HCT116 (cell line): ENCODE data around the gene TRO. TPM values are rescaled to one million over a fixed set of nuclear protein-coding genes. Genes with fewer than 3 reads are reported as not detected.

ENCODE experiments used
- ATAC-seq: fragments of 200-7000 bp; cut with Tn5 transposase; 2 replicates; pipeline ENCODE4 v1.9.1; 2020; ENCODE audit warnings: mild to moderate bottlenecking, moderate library complexity
- BruUV-seq: library from RNA; stranded (reverse); fragments of 400-500 nt; replicated peaks from 2 replicates; lab custom pipeline; 2021; lab: Mats Ljungman, UMichigan
- CTCF ChIA-PET: fragments of 300-600 bp; sonication (Branson Sonifier 250); formaldehyde crosslinking; loops from one replicate; lab custom pipeline; 2021; ENCODE audit warnings: antibody characterized with exemption; lab: Charles Lee
- POLR2A ChIA-PET: fragments of 300-600, 350-600 bp; sonication (Branson Sonifier 250); formaldehyde crosslinking; loops from one replicate; lab custom pipeline; 2021; ENCODE audit warnings: antibody characterized with exemption; lab: Charles Lee
- RAD21 ChIA-PET, 2 experiments: fragments of 300-600 bp; sonication (Branson Sonifier 250); formaldehyde crosslinking; loops; one replicate each; lab custom pipeline; 2023; ENCODE audit warnings: low total read pairs in 2 of 2; ENCODE audit not compliant: uncharacterized antibody in 2 of 2, unreplicated experiment in 2 of 2, low non-redundant PET in 1 of 2; lab: Charles Lee
- DNase-seq: peaks from one replicate; pipeline ENCODE4 v3.0.0-alpha.2; 2010; ENCODE audit warnings: low read depth, low spot score
- H2AFZ ChIP-seq: fragments of 200-600 bp; shearing (Covaris generic), sonication (generic); 2 replicates; pipeline ENCODE4 v1.6.1; 2017; ENCODE audit warnings: low read depth, mixed run types, mixed read lengths, antibody characterized with exemption, low read length; ENCODE audit not compliant: poor library complexity, severe bottlenecking
- H3K27ac ChIP-seq: 2 replicates; pipeline ENCODE4 v1.5.1; 2012; ENCODE audit warnings: low read depth, low read length
- H3K27me3 ChIP-seq: fragments of 200-600 bp; sonication (generic); 2 replicates; pipeline ENCODE4 v1.6.1; 2016; ENCODE audit warnings: mixed run types, low read length, mixed read lengths; ENCODE audit not compliant: insufficient read depth
- H3K36me3 ChIP-seq, 2 experiments: fragments of 200-500 bp in 1 of 2; fragments of 200-600 bp in 1 of 2; sonication (Bioruptor generic) in 1 of 2; sonication (generic) in 1 of 2; 2 replicates each; pipeline versions ENCODE4 v1.5.1 to v1.6.1; 2014 to 2016; ENCODE audit warnings: low read length in 2 of 2, inconsistent platforms in 1 of 2, mixed read lengths in 1 of 2, mixed run types in 1 of 2; ENCODE audit not compliant: insufficient read depth in 2 of 2, control insufficient read depth in 1 of 2
- H3K4me1 ChIP-seq, 2 experiments: fragments of 200-600 bp in 1 of 2; sonication (generic) in 1 of 2; 2 replicates each; pipeline versions ENCODE4 v1.5.1 to v1.6.1; 2012 to 2017; ENCODE audit warnings: low read length in 2 of 2, inconsistent platforms in 1 of 2, mild to moderate bottlenecking in 1 of 2, mixed read lengths in 1 of 2, mixed run types in 1 of 2, moderate library complexity in 1 of 2; ENCODE audit not compliant: insufficient read depth in 2 of 2, control insufficient read depth in 1 of 2
- H3K4me2 ChIP-seq: fragments of 200-600 bp; sonication (generic); 2 replicates; pipeline ENCODE4 v1.6.1; 2017; ENCODE audit warnings: mixed run types, low read length, mixed read lengths
- H3K4me3 ChIP-seq, 2 experiments: fragments of 200-600 bp in 1 of 2; sonication (generic) in 1 of 2; replicated peaks in 1 of 2; 2 replicates each; pipeline ENCODE4 v1.5.1; 2011 to 2016; ENCODE audit warnings: low read length in 2 of 2, control low read depth in 1 of 2, low read depth in 1 of 2, mild to moderate bottlenecking in 1 of 2, mixed read lengths in 1 of 2, mixed run types in 1 of 2
- H3K79me2 ChIP-seq: fragments of 200-600 bp; sonication (generic); 2 replicates; pipeline ENCODE4 v1.6.1; 2017; ENCODE audit warnings: mild to moderate bottlenecking, mixed run types, low read length, moderate library complexity, mixed read lengths; ENCODE audit not compliant: insufficient read depth
- H3K9ac ChIP-seq: fragments of 200-600 bp; sonication (generic); 2 replicates; pipeline ENCODE4 v1.6.1; 2016; ENCODE audit warnings: low read length, mixed read lengths
- H3K9me2 ChIP-seq: fragments of 200-600 bp; sonication (generic), shearing (Covaris generic); 2 replicates; pipeline ENCODE4 v1.6.1; 2017; ENCODE audit warnings: mixed run types, mild to moderate bottlenecking, moderate library complexity; ENCODE audit not compliant: insufficient read depth
- H3K9me3 ChIP-seq, 2 experiments: fragments of 200-500 bp in 1 of 2; fragments of 200-600 bp in 1 of 2; sonication (Bioruptor generic) in 1 of 2; sonication (generic) in 1 of 2; 2 replicates each; pipeline ENCODE4 v1.6.1; 2014 to 2017; ENCODE audit warnings: low read length in 2 of 2, mixed read lengths in 2 of 2, inconsistent platforms in 1 of 2, low read depth in 1 of 2, mild to moderate bottlenecking in 1 of 2, mixed run types in 1 of 2, moderate library complexity in 1 of 2; ENCODE audit not compliant: control insufficient read depth in 1 of 2, insufficient read depth in 1 of 2
- H4K20me1 ChIP-seq: fragments of 200-600 bp; sonication (generic), shearing (Covaris generic); 2 replicates; pipeline ENCODE4 v1.6.1; 2017; ENCODE audit warnings: mixed run types, mild to moderate bottlenecking, moderate library complexity; ENCODE audit not compliant: insufficient read depth
- ATF3 ChIP-seq: IDR thresholded peaks from 2 replicates; pipeline ENCODE4 v1.6.1; 2012
- CEBPB ChIP-seq: IDR thresholded peaks from 2 replicates; pipeline ENCODE4 v1.6.1; 2012; ENCODE audit warnings: low read depth
- EGR1 ChIP-seq: IDR thresholded peaks from 2 replicates; pipeline ENCODE4 v1.6.1; 2012; ENCODE audit warnings: low read depth
- ELF1 ChIP-seq: IDR thresholded peaks from 2 replicates; pipeline ENCODE4 v1.6.1; 2012; ENCODE audit warnings: low read depth, borderline replicate concordance
- EZH2phosphoT487 ChIP-seq: fragments of 200-600 bp; IDR thresholded peaks from 2 replicates; pipeline ENCODE4 v1.6.1; 2018; ENCODE audit warnings: antibody characterized with exemption, borderline replicate concordance
- FOSL1 ChIP-seq: IDR thresholded peaks from 2 replicates; pipeline ENCODE4 v1.6.1; 2012; ENCODE audit warnings: low read depth
- JUND ChIP-seq: IDR thresholded peaks from 2 replicates; pipeline ENCODE4 v1.6.1; 2012
- RAD21 ChIP-seq: IDR thresholded peaks from 2 replicates; pipeline ENCODE4 v1.6.1; 2012; ENCODE audit warnings: low read depth, mild to moderate bottlenecking
- SIN3A ChIP-seq: IDR thresholded peaks from 2 replicates; pipeline ENCODE4 v1.6.1; 2012; ENCODE audit warnings: low read depth
- SP1 ChIP-seq: IDR thresholded peaks from 2 replicates; pipeline ENCODE4 v1.6.1; 2012; ENCODE audit warnings: low read depth
- SRF ChIP-seq: IDR thresholded peaks from 2 replicates; pipeline ENCODE4 v1.6.1; 2012; ENCODE audit warnings: low read depth
- TCF7L2 ChIP-seq: IDR thresholded peaks from 2 replicates; pipeline ENCODE4 v1.7.0; 2011; ENCODE audit warnings: borderline replicate concordance, inconsistent platforms; ENCODE audit not compliant: insufficient read depth, insufficient read length; ENCODE audit errors: extremely low read depth
- YY1 ChIP-seq: IDR thresholded peaks from 2 replicates; pipeline ENCODE4 v1.6.1; 2011; ENCODE audit warnings: low read length, low read depth, moderate library complexity, mild to moderate bottlenecking; ENCODE audit not compliant: insufficient replicate concordance; ENCODE audit errors: extremely low read depth
- intact Hi-C: fragments of 100-400 bp; cut with micrococcal nuclease; formaldehyde crosslinking; loops from 2 replicates; pipeline ENCODE4 v1.10.0; 2022
- total RNA-seq: library from RNA; stranded (reverse); gene quantifications from one replicate; pipeline ENCODE4 v1.2.1, GENCODE V29; 2021; ENCODE audit not compliant: unreplicated experiment
- TF ChIP-seq, protein P1 (sequence below), 3 experiments: fragments of 200-600 bp in 1 of 3; sonication (generic) in 1 of 3; IDR thresholded peaks in 2 of 3; conservative IDR thresholded peaks in 1 of 3; 2 replicates each; pipeline ENCODE4 v1.5.1; 2012 to 2017; ENCODE audit warnings: low read depth in 2 of 3, low read length in 2 of 3, antibody characterized with exemption in 1 of 3, borderline replicate concordance in 1 of 3, control low read depth in 1 of 3, mild to moderate bottlenecking in 1 of 3, mixed read lengths in 1 of 3, mixed run types in 1 of 3, moderate library complexity in 1 of 3; ENCODE audit not compliant: insufficient read depth in 1 of 3

Gene TRO
- total RNA-seq, 1 experiment from 2014 or later = 0.25 TPM

DNA sequence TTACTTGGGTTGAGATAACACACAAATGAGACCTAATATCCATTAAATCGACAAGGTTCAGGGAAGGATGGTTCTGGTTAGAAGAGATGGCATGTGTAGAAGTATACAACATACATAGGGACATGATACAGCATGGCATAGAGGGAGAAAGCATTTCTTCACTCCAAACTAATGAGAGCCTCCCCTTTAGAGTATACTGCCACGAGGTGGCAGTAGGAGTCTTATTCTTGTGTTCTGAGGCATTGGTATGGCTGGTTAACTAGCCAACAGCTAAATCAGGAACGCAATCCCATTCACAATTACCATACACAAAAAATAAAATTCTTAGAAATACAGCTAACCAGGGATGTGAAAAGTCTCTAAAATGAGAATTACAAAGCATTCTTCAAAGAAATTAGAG is 29.1 kb upstream of the TRO start:
- Histone ChIP-seq H3K27ac (no peak overlapping the region), H3K79me2 (no peaks in the 10 kb centered on the region), H4K20me1 (no peaks in the 10 kb centered on the region), H3K4me3 (no peak overlapping the region), H3K9me3 (no peaks in the 10 kb centered on the region), H3K4me1 (no peaks in the 10 kb centered on the region), H3K9me2 (no peaks in the 10 kb centered on the region), H2AFZ (no peak overlapping the region), H3K36me3 (no peaks in the 10 kb centered on the region), H3K9ac (no peak overlapping the region), H3K27me3 (no peaks in the 10 kb centered on the region), H3K4me2 (no peak overlapping the region)
- TF ChIP-seq SIN3A = no peak
- peak; percentile 58 for TF ChIP-seq RAD21
- TF ChIP-seq CEBPB = no peak
- TF ChIP-seq FOSL1 = no peak
- TF ChIP-seq, protein P1, sequence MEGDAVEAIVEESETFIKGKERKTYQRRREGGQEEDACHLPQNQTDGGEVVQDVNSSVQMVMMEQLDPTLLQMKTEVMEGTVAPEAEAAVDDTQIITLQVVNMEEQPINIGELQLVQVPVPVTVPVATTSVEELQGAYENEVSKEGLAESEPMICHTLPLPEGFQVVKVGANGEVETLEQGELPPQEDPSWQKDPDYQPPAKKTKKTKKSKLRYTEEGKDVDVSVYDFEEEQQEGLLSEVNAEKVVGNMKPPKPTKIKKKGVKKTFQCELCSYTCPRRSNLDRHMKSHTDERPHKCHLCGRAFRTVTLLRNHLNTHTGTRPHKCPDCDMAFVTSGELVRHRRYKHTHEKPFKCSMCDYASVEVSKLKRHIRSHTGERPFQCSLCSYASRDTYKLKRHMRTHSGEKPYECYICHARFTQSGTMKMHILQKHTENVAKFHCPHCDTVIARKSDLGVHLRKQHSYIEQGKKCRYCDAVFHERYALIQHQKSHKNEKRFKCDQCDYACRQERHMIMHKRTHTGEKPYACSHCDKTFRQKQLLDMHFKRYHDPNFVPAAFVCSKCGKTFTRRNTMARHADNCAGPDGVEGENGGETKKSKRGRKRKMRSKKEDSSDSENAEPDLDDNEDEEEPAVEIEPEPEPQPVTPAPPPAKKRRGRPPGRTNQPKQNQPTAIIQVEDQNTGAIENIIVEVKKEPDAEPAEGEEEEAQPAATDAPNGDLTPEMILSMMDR (IDR thresholded peaks at IDR 0.05 in 2 of 3, conservative IDR thresholded peaks at IDR 0.05 in 1 of 3; ENCODE audit: borderline replicate concordance in 1 of 3, insufficient read depth in 1 of 3, low read depth in 2 of 3, low read length in 2 of 3) = peak; percentile 20 to 48 (median 46); a peak in 4 of 6 replicates
- no peak for TF ChIP-seq SP1
- TF ChIP-seq ELF1 = no peak
- no TSS peak for BruUV-seq
- ATAC-seq (peak; percentile 72), DNase-seq (peak; percentile 23)
- ChIA-PET RAD21 (no interaction called here), CTCF (interaction anchor here (1.0 kb wide), 1 partner anchor 166 kb away, joined by 5 read pairs; no protein-coding TSS in a partner anchor), POLR2A (no interaction called here)
- intact Hi-C loops = loop anchor here (1.0 kb wide), 1 partner anchor 166 kb away; no protein-coding TSS in a partner anchor

DNA sequence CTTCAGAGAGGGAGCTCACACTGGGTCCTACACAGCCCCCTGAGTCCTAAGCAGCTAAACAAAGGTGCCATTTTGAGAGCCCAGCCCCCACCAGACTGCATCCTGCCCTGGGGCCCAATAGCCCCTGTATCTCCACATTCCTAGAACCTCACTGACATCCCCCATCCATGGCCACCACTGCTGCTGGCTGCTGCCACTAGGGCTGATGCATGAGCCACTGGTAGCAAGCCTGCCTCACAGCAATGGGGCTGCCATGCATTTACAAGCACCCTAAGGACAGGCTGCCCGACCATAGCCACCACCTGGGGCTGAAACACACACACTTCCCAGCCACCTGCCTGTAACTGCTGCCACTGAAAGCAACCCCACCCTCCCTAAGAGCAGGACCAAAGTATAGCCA is 26.5 kb upstream of the TRO start:
- Histone ChIP-seq H3K4me3 (no peak overlapping the region), H2AFZ (no peak overlapping the region), H3K36me3 (no peaks in the 10 kb centered on the region), H3K9me3 (no peaks in the 10 kb centered on the region), H3K27ac (no peak overlapping the region), H3K9ac (no peak overlapping the region), H3K27me3 (no peaks in the 10 kb centered on the region), H3K4me2 (no peak overlapping the region), H3K9me2 (no peaks in the 10 kb centered on the region), H3K4me1 (no peaks in the 10 kb centered on the region), H3K79me2 (no peaks in the 10 kb centered on the region), H4K20me1 (no peaks in the 10 kb centered on the region)
- ChIA-PET POLR2A (no interaction called here), RAD21 (no interaction called here), CTCF (no interaction called here)
- BruUV-seq = no TSS peak
- ATAC-seq = no peak
- no peak for DNase-seq
- intact Hi-C loops = no loop called here
- TF ChIP-seq SRF (no peak), SP1 (no peak), SIN3A (no peak), EZH2phosphoT487 (no peak), ELF1 (no peak), YY1 (no peak), CEBPB (no peak), JUND (no peak), TCF7L2 (no peak), EGR1 (no peak), ATF3 (no peak), FOSL1 (no peak)
- TF ChIP-seq, protein P1 (IDR thresholded peaks at IDR 0.05 in 2 of 3, conservative IDR thresholded peaks at IDR 0.05 in 1 of 3; ENCODE audit: borderline replicate concordance in 1 of 3, insufficient read depth in 1 of 3, low read depth in 2 of 3, low read length in 2 of 3) = no peak
